HG03520 (cell line): Measurements from ENCODE around the gene ADGRG4.
"Not testable (repeated sequence)": the region's sequence is repeated elsewhere in the genome, so short reads cannot be mapped to it uniquely, and the experiment has no call there.

Experiments
- ATAC-seq: cut with Tn5 transposase; IDR thresholded peaks from one replicate; pipeline ENCODE4 v1.9.1; 2021; ENCODE audit warnings: mild to moderate bottlenecking, moderate library complexity; ENCODE audit not compliant: unreplicated experiment

Gene ADGRG4, protein sequence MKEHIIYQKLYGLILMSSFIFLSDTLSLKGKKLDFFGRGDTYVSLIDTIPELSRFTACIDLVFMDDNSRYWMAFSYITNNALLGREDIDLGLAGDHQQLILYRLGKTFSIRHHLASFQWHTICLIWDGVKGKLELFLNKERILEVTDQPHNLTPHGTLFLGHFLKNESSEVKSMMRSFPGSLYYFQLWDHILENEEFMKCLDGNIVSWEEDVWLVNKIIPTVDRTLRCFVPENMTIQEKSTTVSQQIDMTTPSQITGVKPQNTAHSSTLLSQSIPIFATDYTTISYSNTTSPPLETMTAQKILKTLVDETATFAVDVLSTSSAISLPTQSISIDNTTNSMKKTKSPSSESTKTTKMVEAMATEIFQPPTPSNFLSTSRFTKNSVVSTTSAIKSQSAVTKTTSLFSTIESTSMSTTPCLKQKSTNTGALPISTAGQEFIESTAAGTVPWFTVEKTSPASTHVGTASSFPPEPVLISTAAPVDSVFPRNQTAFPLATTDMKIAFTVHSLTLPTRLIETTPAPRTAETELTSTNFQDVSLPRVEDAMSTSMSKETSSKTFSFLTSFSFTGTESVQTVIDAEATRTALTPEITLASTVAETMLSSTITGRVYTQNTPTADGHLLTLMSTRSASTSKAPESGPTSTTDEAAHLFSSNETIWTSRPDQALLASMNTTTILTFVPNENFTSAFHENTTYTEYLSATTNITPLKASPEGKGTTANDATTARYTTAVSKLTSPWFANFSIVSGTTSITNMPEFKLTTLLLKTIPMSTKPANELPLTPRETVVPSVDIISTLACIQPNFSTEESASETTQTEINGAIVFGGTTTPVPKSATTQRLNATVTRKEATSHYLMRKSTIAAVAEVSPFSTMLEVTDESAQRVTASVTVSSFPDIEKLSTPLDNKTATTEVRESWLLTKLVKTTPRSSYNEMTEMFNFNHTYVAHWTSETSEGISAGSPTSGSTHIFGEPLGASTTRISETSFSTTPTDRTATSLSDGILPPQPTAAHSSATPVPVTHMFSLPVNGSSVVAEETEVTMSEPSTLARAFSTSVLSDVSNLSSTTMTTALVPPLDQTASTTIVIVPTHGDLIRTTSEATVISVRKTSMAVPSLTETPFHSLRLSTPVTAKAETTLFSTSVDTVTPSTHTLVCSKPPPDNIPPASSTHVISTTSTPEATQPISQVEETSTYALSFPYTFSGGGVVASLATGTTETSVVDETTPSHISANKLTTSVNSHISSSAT (N-terminal part only)

DNA sequence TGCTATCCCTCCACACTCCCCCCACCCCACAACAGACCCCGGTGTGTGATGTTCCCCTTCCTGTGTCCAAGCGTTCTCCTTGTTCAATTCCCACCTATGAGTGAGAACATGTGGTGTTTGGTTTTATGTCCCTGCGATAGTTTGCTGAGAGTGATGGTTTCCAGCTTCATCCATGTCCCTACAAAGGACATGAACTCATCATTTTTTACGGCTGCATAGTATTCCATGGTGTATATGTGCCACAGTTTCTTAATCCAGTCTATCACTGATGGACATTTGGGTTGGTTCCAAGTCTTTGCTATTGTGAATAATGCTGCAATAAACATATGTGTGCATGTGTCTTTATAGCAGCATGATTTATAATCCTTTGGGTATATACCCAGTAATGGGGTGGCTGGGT is at the start of gene ADGRG4:
Gene ADGRG4, plus strand, starts transcription at position 243 of the 400 bp plus-strand sequence. CDS start 7,815 bp downstream, outside the sequence.
- not testable (repeated sequence) for ATAC-seq

DNA sequence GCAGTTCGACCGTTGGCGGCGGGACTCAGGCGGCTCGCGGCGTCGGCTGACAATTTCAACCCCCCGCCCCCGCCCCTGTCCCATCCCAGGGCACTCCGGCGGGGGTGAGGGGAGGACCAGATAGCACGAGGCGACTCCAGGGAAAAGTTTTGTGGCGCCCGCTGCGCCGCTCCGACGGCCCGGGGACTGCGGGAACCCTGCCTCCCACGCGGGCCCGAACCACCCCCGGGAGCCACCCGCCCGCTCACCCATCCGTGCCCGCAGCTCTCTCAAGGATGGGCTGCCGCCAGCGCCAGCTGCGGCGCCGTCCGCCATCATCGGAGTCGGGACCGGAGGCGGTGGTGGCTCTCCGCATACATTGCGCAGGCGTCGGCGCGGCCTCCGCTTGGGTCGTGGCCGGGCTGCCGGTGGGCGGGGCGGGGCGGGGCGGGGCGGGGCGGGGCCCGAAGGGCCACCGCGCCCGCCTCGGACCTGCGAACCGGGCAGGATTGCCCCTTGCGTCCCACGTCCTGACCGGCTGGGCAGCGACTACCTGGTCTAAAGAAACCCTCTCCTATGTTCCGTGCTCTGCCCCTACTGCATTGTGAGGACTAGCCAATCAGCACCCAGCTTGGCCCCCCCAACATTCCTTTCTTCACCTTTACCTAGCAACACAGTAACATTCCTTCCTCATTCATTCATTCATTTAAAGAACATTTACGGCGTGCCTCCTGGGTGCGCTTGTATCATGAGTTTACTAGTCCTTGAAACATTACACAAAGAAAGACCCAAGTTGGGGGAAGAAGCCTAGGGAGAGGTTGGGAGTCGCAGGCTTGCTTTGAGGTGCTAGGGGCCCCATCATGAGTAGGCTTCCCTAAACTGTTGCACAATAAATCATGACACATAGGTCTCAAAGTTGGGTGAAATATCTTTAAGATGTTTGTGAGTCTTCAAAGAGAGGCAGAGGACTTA is 49.4 kb upstream of the ADGRG4 start, which contains the start of gene MAP7D3:
Gene MAP7D3, minus strand, starts transcription at position 360 of the 951 bp plus-strand sequence. Its CDS starts 42 bp downstream, at position 318.
- peak; percentile 70 for ATAC-seq

DNA sequence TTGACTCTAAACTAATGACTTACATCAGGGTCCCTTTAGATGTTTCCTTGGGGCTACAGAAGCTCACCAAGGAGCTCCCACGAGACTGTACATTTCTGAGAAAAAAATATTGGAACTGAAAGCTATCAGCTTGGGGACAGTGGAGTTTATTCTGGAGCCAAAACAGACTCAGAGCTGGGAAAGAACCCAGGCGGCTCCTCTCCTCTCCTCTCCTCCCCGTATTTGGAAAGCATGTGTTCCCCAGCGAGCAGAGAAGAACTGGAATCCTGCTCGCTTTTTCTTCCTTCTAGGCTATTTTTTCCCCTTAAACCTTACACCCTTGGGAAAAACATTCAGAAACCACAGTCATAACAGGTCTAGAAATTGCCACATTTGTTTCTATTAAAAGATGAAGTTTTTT is 45.2 kb upstream of the ADGRG4 start:
- ATAC-seq, result no peak

DNA sequence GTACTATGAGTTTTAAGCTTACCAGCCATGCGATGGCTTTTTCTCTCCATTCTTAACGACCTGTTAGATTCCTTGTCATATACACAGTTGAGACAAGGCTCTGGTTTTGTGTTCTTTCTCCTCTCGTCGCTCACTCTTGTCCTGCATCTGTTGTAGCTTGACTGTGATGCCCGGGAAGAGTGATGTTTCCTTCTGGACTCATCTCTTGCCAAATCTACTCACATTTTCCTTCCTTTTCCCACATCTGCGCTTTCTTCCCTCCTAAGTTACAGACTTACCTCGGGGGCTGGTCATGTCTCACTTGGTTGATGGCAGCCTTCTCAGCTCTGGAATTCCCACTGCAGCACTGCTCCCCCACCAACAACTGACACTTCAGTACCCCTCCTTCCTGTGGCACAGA is 44.7 kb upstream of the ADGRG4 start:
- ATAC-seq, result no peak

DNA sequence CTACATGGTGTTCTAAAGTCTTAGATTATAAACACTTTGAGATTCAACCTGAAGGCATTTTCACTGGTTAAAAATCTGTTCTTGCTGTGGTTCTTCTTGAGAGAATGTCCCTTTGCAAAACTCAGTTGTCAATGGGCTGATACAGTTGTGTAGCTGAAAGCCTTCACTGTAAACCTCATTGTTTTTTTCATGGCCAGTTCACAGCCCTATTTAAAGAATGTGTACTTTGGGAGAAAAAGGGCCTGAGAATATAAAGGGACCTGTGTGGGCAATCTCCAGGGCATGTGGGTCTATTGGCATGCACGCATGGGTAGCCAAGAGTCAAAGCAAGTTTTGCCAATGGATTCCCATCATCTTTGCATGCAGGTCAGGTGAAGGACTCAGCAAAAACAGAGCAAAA is 41.8 kb upstream of the ADGRG4 start:
- ATAC-seq, result no peak

DNA sequence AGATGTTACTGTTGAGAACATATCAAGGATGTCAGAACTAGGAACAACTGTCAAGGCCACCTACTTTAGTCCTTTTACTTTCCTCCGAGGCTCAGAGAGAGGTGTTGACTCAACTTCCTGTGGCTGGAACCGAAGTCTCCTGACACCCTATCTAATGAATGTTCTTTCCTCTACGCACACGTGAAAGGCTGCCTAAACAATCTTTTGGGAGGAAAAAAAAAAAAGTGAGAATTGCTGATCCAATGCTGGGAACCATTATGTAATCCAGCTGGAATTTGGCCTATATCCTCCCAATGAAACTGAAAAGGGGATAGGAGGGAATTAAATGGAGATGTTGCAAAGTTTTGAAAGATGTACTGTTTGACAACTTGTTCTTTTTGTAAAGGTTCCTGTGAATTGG is 41.2 kb upstream of the ADGRG4 start:
- ATAC-seq, result no peak

DNA sequence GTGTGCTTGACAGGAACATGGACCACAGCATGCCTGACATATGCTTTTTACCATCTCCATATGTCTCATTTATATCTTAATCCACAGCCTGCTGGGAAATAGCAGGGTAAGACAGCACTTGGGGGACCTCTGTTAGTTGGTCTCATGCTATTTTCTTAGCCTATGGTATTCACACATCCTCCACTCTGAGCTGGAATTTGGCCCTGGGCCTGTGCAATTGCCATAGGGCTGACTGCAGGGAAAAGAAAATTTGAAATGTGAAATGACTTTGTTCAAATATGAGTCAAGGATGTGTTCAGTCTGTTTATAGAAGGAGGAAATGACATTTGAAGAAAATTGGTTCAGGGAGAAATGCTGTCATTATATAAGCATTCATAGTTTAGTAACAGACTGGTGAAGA is 40.0 kb upstream of the ADGRG4 start:
- ATAC-seq, result no peak

DNA sequence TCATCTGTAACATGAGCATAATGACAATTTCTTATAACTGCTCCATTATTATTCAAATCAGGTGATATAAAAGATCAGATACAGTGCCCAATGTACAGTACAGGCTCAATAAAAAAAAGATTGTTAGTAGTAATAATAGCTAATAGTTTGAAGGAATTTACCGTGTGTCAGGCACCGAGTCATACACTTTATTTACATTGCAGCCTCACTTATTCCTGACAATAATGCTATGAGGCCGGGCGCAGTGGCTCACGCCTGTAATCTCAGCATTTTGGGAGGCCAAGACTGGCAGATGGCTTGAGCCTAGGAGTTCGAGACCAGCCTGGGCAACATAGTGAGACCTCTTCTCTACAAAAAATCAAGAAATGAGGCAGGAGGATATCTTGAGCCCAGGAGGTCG is 39.4 kb upstream of the ADGRG4 start:
- ATAC-seq, result no peak

DNA sequence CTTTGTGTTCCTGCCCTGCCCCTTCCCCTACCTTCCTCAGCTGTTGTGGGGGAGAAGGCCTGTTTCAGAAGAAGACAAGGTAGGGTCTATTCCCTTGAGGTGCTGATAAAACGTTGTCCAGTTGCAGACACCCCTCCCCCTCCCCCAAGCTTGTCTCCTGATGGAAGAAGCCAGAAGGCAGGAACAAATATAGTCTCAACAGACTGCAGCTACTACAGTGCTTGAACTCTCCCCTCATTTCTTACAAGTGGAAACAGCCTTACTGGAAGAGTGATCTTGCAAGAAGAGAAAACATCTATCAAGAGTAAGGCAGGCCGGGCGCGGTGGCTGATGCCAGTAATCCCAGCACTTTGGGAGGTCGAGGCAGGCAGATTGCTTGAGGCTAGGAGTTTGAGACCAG is 38.5 kb upstream of the ADGRG4 start:
- no peak for ATAC-seq

DNA sequence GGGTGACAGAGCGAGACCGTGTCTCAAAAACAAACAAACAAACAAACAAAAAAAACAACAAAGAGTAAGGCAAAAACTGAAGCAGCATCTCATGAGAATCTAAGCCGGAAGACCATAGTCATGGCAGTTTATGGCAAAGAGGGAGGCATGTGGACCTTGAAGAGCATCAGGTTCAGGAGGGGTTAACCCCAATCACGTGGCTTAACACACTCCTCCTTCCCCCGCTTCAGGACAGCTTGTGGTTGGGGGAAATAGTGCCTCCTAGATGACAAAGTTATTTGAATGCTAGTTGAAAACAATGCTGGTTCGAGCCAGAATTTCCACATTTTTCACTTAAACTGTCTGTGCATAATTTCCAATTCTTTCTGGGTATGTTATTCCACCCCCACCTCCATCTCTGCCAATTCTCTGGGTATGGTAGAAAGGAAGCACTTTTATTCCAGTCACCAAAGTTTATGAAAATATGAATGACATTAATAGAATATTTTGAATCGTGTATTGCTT is 37.9 kb upstream of the ADGRG4 start:
- ATAC-seq, result no peak

DNA sequence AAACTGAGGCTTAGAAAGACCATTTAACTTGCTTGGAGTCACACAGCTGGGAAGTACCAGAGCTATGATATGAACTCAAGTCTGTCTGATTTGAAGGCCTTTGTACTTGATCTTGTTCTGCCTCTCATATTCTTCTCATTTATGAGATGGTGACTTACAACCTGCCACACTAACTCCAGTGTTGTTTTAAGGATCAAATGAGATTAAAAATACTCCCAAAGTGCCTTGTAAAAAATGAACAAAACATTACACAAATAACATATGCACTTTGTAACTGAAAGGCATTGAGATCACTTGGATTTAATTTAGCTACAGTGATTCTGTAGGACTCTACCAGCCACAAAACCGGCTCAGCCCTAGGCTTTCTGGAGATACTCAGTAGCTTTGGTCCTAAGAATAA is 33.9 kb upstream of the ADGRG4 start:
- no peak for ATAC-seq

DNA sequence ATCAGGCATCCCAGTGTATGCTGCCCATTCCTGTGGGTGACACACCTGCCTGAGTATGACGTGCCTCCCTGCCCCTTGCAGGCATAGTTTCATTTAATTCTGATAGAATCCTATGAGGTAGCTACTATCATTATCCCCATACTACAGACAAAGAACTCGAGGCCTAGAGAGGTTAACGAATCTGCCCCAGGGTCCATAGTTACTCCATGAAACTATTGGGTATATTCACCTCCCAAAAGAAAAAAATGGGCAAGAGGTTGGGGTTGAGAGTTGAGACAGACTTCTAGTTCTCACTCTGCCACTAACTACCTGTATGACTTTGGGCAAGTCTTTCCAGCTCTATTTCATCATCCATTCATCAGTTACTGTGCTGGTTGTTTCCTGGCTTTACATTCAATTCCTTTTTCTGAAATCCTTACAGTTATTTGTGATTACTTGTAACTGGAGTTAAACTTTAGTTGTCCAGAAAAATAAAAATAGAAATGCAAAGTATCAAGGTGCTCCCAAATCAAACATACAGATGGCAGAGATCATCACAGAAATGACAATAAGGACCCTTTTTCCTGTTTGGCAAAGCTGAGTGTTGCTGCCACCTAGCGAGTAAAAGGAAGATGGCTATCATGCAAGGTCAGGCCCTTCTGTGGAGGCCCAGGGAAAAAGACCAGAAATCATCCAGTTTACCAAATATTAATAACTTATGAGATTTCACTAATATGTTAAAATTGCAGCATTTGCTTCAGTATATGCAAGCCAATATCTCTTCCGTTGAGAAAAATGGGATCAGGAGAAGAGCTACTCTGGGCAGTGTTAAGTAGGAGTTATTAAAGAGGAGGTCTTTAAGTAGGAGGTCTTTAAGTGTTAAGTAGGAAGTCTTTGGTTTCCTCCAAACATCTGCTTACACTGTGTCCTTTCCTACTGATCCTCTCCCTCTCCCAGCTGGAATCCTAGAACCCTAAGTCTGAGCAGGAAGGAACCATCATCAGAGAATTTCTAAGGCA is 32.4 kb upstream of the ADGRG4 start:
- peak; percentile 69 for ATAC-seq

DNA sequence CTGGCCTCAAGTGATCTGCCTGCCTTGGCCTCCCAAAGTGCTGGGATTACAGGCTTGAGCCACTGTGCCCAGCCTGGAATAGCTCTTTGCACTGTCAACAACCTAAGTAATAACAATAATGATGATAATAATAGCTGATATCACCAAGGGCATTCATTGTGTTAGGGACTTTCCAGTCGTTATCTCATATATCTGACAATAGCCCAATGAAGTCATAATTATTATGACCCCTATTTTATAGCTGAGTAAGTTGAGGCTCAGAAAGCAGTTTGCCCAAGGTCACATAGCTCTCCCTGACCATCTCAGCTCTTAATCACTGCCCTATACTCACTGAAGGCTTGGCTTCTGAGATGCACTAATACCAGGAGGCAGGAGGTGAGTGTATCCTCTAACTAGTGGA is 30.8 kb upstream of the ADGRG4 start:
- ATAC-seq, result no peak

DNA sequence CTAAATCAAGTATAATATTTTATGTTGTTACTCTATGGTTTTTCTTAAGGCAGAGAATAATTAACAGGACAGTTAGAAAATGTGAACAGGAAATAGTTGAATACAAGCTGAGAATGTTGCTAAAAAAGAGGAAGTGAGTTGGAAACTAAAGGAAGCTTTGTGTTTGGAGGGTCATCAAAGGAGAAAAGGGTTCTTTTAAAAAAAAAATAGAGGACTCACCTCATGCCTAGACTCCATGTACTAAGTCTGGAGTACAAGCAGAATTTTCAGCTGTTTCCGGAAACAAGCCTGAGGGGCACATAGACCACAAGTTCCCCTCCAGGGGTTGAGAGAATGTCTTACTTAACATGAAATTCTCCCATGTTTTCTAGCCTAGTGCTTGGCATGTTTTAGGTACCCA is 29.5 kb upstream of the ADGRG4 start:
- no peak for ATAC-seq

DNA sequence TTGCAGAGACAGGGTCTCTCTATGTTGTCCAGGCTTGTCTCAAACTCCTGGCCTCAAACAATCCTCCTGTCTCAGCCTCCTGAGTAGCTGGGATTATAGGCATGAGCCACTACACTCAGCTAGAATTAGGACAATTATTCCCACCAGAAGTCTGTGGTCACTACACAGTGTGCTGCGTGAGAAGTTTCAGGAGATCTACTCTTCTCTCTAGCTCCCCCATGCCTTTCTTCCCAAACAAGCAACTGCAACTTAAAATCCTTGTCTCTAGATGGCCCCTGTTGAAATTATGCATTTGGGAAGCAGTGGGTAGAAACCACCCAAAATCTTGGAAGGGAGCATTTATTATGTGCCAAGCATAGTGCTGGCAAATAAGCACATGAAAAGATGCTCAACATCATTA is 28.4 kb upstream of the ADGRG4 start:
- no peak for ATAC-seq

DNA sequence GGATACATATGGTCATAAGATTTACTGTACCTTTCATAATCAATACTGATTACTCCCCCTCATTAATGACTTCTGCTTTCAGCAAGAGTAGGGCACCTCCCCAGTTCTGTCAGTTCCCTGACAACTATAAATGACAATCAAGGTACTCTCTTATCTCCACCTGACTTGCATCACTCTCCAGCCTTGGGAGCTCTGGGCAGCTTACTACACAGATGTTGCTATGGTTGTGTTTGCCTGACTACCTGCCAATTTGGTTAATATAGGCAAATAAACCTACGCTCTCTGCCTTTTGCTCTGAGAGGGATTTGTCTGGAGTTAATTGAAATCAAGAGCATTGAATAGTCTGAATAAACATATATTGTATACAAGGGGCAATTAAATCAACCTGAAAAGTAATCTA is 26.8 kb upstream of the ADGRG4 start:
- no peak for ATAC-seq

DNA sequence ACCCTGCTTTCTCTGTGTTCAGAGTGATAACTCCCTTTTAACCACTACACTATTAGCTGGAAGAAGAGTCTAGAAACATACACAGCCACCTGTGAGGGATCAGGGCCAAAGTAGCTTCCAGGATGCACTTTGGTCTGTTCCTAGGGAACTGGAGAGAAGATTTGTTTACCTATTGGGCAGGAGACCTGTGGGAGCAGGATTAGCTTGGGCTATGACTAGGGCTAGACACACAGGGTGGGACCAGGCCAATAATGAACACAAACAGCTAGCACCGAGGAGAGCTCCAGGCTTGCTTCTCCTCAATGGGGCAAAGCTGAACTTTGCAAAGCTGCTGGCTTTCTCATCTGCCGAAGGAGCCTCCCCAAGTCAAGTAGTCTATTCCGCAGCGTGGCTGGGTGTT is 25.2 kb upstream of the ADGRG4 start:
- no peak for ATAC-seq

DNA sequence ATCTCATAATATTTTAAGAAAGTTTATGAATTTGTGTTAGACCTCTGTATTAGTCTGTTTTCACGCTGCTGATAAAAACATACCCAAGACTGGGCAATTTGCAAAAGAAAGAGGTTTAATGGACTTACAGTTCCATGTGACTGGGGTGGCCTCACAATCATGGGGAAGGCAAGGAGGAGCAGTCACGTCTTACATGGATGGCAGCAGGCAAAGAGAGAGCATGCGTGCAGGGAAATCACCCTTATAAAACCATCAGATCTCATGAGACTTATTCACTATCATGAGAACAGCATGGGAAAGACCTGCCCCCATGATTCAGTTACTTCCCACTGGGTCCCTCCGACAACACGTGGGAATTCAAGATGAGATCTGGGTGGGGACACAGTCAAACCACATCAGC is 14.4 kb upstream of the ADGRG4 start:
- ATAC-seq, result not testable (repeated sequence)

DNA sequence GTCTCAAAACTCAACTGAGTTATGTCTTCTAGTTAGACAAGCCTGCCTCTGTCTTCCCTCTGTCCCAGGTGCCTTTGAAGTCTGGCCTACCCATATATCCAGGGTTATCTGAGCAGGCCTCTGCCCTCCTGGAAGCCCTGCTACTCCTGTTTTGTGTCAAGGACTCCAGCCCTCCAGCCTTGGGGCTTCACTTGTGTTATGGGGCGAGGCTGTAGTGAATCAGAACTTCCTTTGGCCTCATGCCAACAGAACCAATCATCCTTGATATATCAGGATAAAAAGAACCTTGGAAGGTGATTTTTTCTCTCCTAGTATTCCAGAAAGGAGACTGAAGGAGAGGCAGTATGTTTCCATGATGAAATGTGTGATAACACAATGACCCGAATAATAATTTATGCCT is 8.9 kb upstream of the ADGRG4 start:
- no peak for ATAC-seq
